ENCODE data around the gene PSG11. TPM values are rescaled to one million over a fixed set of nuclear protein-coding genes. Genes with fewer than 3 reads are reported as not detected.
"Not testable (repeated sequence)": the region's sequence is repeated elsewhere in the genome, so short reads cannot be mapped to it uniquely, and the experiment has no call there.

PSG11 gene
- total RNA-seq, 1 experiment from 2014 or later: not detected

GRCh38 chr19:43002948-43003347, 23.3 kb downstream of the PSG11 start:
- H3K36me3 ChIP-seq, H3K4me3 ChIP-seq, DNase-seq, H3K27me3 ChIP-seq, H3K9me3 ChIP-seq: not testable (repeated sequence)

GRCh38 chr19:42996161-42996560, 30.1 kb downstream of the PSG11 start:
- DNase-seq, H3K4me3 ChIP-seq, H3K36me3 ChIP-seq, H3K9me3 ChIP-seq, H3K27me3 ChIP-seq: not testable (repeated sequence)

- not testable (repeated sequence) for H3K4me3 ChIP-seq, H3K9me3 ChIP-seq, H3K36me3 ChIP-seq, H3K27me3 ChIP-seq, DNase-seq
Observed at GRCh38 chr19:42992029-42992604, 34.2 kb downstream of the PSG11 start.

GRCh38 chr19:42989851-42990250, 36.4 kb downstream of the PSG11 start:
- Histone ChIP-seq H3K9me3 (no peaks in the 10 kb centered on the region), H3K4me3 (no peak overlapping the region), H3K27me3 (no peaks in the 10 kb centered on the region), H3K36me3 (no peaks in the 10 kb centered on the region)
- DNase-seq: peak; percentile 47

- not testable (repeated sequence) for H3K36me3 ChIP-seq, H3K4me3 ChIP-seq, H3K9me3 ChIP-seq, H3K27me3 ChIP-seq
- peak; percentile 50 for DNase-seq
Observed at GRCh38 chr19:42989186-42989585, 37.1 kb downstream of the PSG11 start.

GRCh38 chr19:42988206-42988605, 38.1 kb downstream of the PSG11 start:
- DNase-seq: not testable (repeated sequence)

GRCh38 chr19:42985588-42985987, 40.7 kb downstream of the PSG11 start:
- DNase-seq: peak; percentile 58
- Histone ChIP-seq H3K4me3 (no peak overlapping the region), H3K27me3 (no peaks in the 10 kb centered on the region), H3K36me3 (no peaks in the 10 kb centered on the region; the same call in 1 of the 2 replicates), H3K9me3 (no peaks in the 10 kb centered on the region)

More at GRCh38 chr19:42988206-42988605, 38.1 kb downstream of the PSG11 start:
- not testable (repeated sequence) for H3K4me3 ChIP-seq, H3K36me3 ChIP-seq, H3K9me3 ChIP-seq, H3K27me3 ChIP-seq

GRCh38 chr19:42982111-42982510, 44.2 kb downstream of the PSG11 start:
- peak; percentile 37 for DNase-seq
- H3K36me3 ChIP-seq, H3K4me3 ChIP-seq, H3K9me3 ChIP-seq, H3K27me3 ChIP-seq: not testable (repeated sequence)

- not testable (repeated sequence) for H3K27me3 ChIP-seq, H3K9me3 ChIP-seq, DNase-seq, H3K36me3 ChIP-seq, H3K4me3 ChIP-seq
Observed at GRCh38 chr19:42971451-42971850, 54.8 kb downstream of the PSG11 start.

GRCh38 chr19:42965176-42965575, 61.1 kb downstream of the PSG11 start:
- no peaks in the 10 kb centered on the region; the same call in 1 of the 2 replicates for H3K36me3 ChIP-seq
- DNase-seq: peak; percentile 81
- no peaks in the 10 kb centered on the region for H3K27me3 ChIP-seq
- no peak overlapping the region for H3K4me3 ChIP-seq
- H3K9me3 ChIP-seq: no peaks in the 10 kb centered on the region

- peak; percentile 74 for DNase-seq
- Histone ChIP-seq H3K27me3 (no peaks in the 10 kb centered on the region), H3K36me3 (peaks cover 10% of the 10 kb centered on the region), H3K9me3 (peaks cover 9% of the 10 kb centered on the region), H3K4me3 (no peak overlapping the region)
Observed at GRCh38 chr19:42961119-42961518, 65.2 kb downstream of the PSG11 start.

Other genes with a start within 250 kb of the PSG11 start
- gene PSG1, start 146.8 kb downstream of the PSG11 start, total RNA-seq (2014; rRNA removed; shearing (Covaris generic); ENCODE audit: low replicate concordance): not detected in 2 replicates
- gene PSG6, start 108.6 kb downstream of the PSG11 start, total RNA-seq (2014; rRNA removed; shearing (Covaris generic); ENCODE audit: low replicate concordance): not detected in 2 replicates
- not detected in 2 replicates for gene PSG7, start 89.3 kb downstream of the PSG11 start, total RNA-seq (2014; rRNA removed; shearing (Covaris generic); ENCODE audit: low replicate concordance)
- gene PSG2, start 56.2 kb upstream of the PSG11 start, total RNA-seq (2014; rRNA removed; shearing (Covaris generic); ENCODE audit: low replicate concordance): not detected in 2 replicates
- gene PSG5, start 160.1 kb upstream of the PSG11 start, total RNA-seq (2014; rRNA removed; shearing (Covaris generic); ENCODE audit: low replicate concordance): 9.5 and 9.7 TPM in 2 replicates
- not detected in 2 replicates for gene PSG4, start 179.2 kb upstream of the PSG11 start, total RNA-seq (2014; rRNA removed; shearing (Covaris generic); ENCODE audit: low replicate concordance)
- gene PSG9, start 243.1 kb upstream of the PSG11 start, total RNA-seq (2014; rRNA removed; shearing (Covaris generic); ENCODE audit: low replicate concordance): not detected in 2 replicates